NCI-H524 (cell line): ENCODE data around the gene H2AZ2.

ENCODE experiments used
- DNase-seq, 2 experiments: peaks; one replicate each; lab custom pipeline; 2025; lab: John Stamatoyannopoulos, UW

Gene H2AZ2

DNA sequence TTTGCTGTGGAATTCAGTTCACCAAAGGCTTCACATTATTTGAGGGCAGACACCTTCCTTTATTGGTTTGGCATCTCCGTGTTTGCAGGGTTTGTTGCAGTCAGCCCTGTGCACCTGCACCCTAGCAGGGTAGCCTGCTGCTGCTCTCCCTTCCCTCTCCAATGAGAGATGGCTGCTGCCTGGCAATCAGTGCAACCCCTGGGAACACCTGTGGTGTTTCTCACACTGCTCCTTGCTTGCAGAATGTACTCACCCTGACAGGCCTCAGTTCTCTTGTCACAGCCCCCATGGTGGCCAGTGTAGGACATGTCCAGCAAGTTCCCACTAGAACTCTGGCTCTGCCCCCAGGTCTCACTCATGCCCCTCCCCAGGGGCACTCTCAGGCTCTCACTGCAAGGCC is 63.5 kb downstream of the H2AZ2 start:
- DNase-seq = no peak

DNA sequence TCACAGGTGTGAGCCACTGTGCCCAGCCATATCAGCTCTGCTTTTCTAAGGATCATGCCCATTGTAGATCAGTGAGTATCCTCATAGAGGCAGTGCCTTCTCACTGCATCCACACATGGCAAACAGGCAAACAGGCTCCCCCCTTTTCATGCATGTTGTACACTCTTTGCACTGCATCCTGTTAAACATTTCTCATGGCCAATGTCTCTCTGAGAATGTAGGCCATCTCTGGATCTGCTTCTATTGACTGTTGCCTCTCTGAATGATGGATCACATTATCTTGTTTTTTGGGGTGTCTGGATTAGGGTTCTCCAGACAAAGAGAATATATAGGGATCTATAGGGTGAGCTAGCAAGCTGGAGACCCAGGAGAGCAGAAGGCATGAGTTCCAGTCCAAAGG is 64.5 kb downstream of the H2AZ2 start:
- no peak for DNase-seq

- no peak for DNase-seq
These were observed 65.4 kb downstream of the H2AZ2 start for GRCh38 chr7:44782460-44782859.
